A549 (cell line): ENCODE measurements around the gene GPBAR1. TPM values are rescaled to one million over a fixed set of nuclear protein-coding genes. Genes with fewer than 3 reads are reported as not detected.
A peak's percentile ranks its signal among the peaks of the same experiment; 100 is the strongest.

Source experiments
- ATAC-seq, 2 experiments: fragments of 200-7000 bp in 1 of 2; fragments of >200 bp in 1 of 2; cut with Nextera tagmentation in 1 of 2; cut with Tn5 transposase in 1 of 2; 3 replicates each; pipeline versions ENCODE4 v1.8.0 to v1.9.1; 2018 to 2020; ENCODE audit warnings: mild to moderate bottlenecking in 1 of 2, moderate library complexity in 1 of 2
- CTCF ChIA-PET: fragments of 300-600 bp; sonication (Branson Sonifier 250); formaldehyde crosslinking; extraction: SDS; loops from one replicate; lab custom pipeline; 2021; ENCODE audit warnings: antibody characterized with exemption, inconsistent platforms; lab: Yijun Ruan, JAX
- POLR2A ChIA-PET: fragments of 350-600 bp; formaldehyde crosslinking; extraction: SDS; loops from one replicate; lab custom pipeline; 2021; ENCODE audit warnings: antibody characterized with exemption, inconsistent platforms; lab: Yijun Ruan, JAX
- DNase-seq, 2 experiments: peaks; one replicate each; pipeline versions ENCODE4 v3.0.0 to v3.0.0-alpha.2; 2011 to 2016; ENCODE audit warnings: low read depth in 1 of 2, low spot score in 1 of 2
- FAIRE-seq: peaks from 2 replicates; lab custom pipeline; 2011; peaks lifted over from hg19 to GRCh38; lab: Jason Lieb, UNC
- H3K27ac ChIP-seq, 2 experiments: fragments of >200 bp; sonication (Bioruptor Twin); formaldehyde crosslinking; 3 replicates each; pipeline ENCODE4 v1.5.1; 2016 to 2017
- H3K4me1 ChIP-seq: fragments of >200 bp; sonication (Bioruptor Twin); formaldehyde crosslinking; 3 replicates; pipeline ENCODE4 v1.6.1; 2016
- H3K4me2 ChIP-seq: fragments of >200 bp; sonication (Bioruptor Twin); formaldehyde crosslinking; 3 replicates; pipeline ENCODE4 v1.6.1; 2016
- H3K4me3 ChIP-seq: fragments of >200 bp; sonication (Bioruptor Twin); formaldehyde crosslinking; 3 replicates; pipeline ENCODE4 v1.5.1; 2016
- H3K9me3 ChIP-seq: fragments of >200 bp; sonication (Bioruptor Twin); formaldehyde crosslinking; 3 replicates; pipeline ENCODE4 v1.6.1; 2016
- ATOH8 ChIP-seq: fragments of 250-450 bp; sonication (Bioruptor Pico); IDR thresholded peaks from 2 replicates; pipeline ENCODE4 v1.5.0; 2020; ENCODE audit warnings: low read depth, mild to moderate bottlenecking, moderate library complexity
- BCL3 ChIP-seq: fragments of >200 bp; sonication (Bioruptor Twin); formaldehyde crosslinking; IDR thresholded peaks from 3 replicates; pipeline ENCODE4 v1.6.1; 2016
- BHLHE40 ChIP-seq: IDR thresholded peaks from 2 replicates; pipeline ENCODE4 v1.6.1; 2012; ENCODE audit warnings: low read depth, low read length, inconsistent platforms
- EHMT2 ChIP-seq: fragments of 200-600 bp; sonication (generic); IDR thresholded peaks from 2 replicates; pipeline ENCODE4 v1.6.1; 2016; ENCODE audit warnings: antibody characterized with exemption, low read depth, mild to moderate bottlenecking, moderate library complexity
- ESRRA ChIP-seq: fragments of 150-350 bp; IDR thresholded peaks from 2 replicates; pipeline ENCODE4 v1.6.1; 2014; ENCODE audit warnings: mild to moderate bottlenecking, low read length, borderline replicate concordance
- FOSB ChIP-seq: fragments of 250-450 bp; sonication (Bioruptor Pico); IDR thresholded peaks from 2 replicates; pipeline ENCODE4 v1.5.0; 2020; ENCODE audit warnings: mild to moderate bottlenecking, moderate library complexity
- FOXS1 ChIP-seq: fragments of 250-450 bp; sonication (Bioruptor Pico); IDR thresholded peaks from 2 replicates; pipeline ENCODE4 v1.5.0; 2020; ENCODE audit warnings: mild to moderate bottlenecking, moderate library complexity
- HDAC2 ChIP-seq: fragments of 200-600 bp; sonication (generic); IDR thresholded peaks from 2 replicates; pipeline ENCODE4 v1.6.1; 2016
- HES2 ChIP-seq: fragments of >200 bp; sonication (Bioruptor Twin); formaldehyde crosslinking; IDR thresholded peaks from 2 replicates; pipeline ENCODE4 v1.6.1; 2016
- HMGXB4 ChIP-seq: fragments of 250-450 bp; sonication (Bioruptor Pico); IDR thresholded peaks from 2 replicates; pipeline ENCODE4 v1.5.0; 2021; ENCODE audit warnings: mild to moderate bottlenecking, moderate library complexity, borderline replicate concordance
- HOXA7 ChIP-seq: fragments of 250-450 bp; sonication (Bioruptor Pico); IDR thresholded peaks from 2 replicates; pipeline ENCODE4 v1.5.0; 2020; ENCODE audit warnings: mild to moderate bottlenecking, moderate library complexity
- HOXB5 ChIP-seq: fragments of 250-450 bp; sonication (Bioruptor Pico); IDR thresholded peaks from 2 replicates; pipeline ENCODE4 v1.5.0; 2020; ENCODE audit warnings: mild to moderate bottlenecking, moderate library complexity
- JUNB ChIP-seq: fragments of >200 bp; sonication (Bioruptor Twin); formaldehyde crosslinking; IDR thresholded peaks from 2 replicates; pipeline ENCODE4 v1.6.1; 2016
- MAFK ChIP-seq: fragments of 450-650 bp; IDR thresholded peaks from 2 replicates; pipeline ENCODE4 v1.6.1; 2014; ENCODE audit not compliant: partially characterized antibody
- MAZ ChIP-seq: fragments of 150-350 bp; IDR thresholded peaks from 2 replicates; pipeline ENCODE4 v1.6.1; 2014; ENCODE audit warnings: antibody characterized with exemption, low read depth, low read length, borderline replicate concordance
- MYC ChIP-seq: IDR thresholded peaks from 2 replicates; pipeline ENCODE4 v1.6.1; 2012; ENCODE audit warnings: mild to moderate bottlenecking, inconsistent platforms, low read length, improper control_type of control experiment, borderline replicate concordance
- PBX3 ChIP-seq: IDR thresholded peaks from 2 replicates; pipeline ENCODE4 v1.6.1; 2012
- RAD21 ChIP-seq, 2 experiments: fragments of >200 bp in 1 of 2; sonication (Bioruptor Twin) in 1 of 2; formaldehyde crosslinking in 1 of 2; IDR thresholded peaks in 1 of 2; conservative IDR thresholded peaks in 1 of 2; 2 replicates in 1 of 2; 3 replicates in 1 of 2; pipeline ENCODE4 v1.6.1; 2012 to 2018; ENCODE audit warnings: inconsistent platforms in 1 of 2
- RARB ChIP-seq: fragments of 250-450 bp; sonication (Bioruptor Pico); IDR thresholded peaks from 2 replicates; pipeline ENCODE4 v1.8.0; 2021; ENCODE audit warnings: mild to moderate bottlenecking, moderate library complexity
- REST ChIP-seq: fragments of 200-600 bp; sonication (generic); IDR thresholded peaks from 2 replicates; pipeline ENCODE4 v1.6.1; 2016; ENCODE audit warnings: antibody characterized with exemption, mild to moderate bottlenecking, moderate library complexity
- RNF2 ChIP-seq: fragments of 200-600 bp; sonication (generic); IDR thresholded peaks from 2 replicates; pipeline ENCODE4 v1.6.1; 2016; ENCODE audit warnings: low read depth, mild to moderate bottlenecking, antibody characterized with exemption, moderate library complexity, borderline replicate concordance
- TFCP2L1 ChIP-seq: fragments of 250-450 bp; sonication (Bioruptor Pico); IDR thresholded peaks from 2 replicates; pipeline ENCODE4 v1.5.0; 2021; ENCODE audit warnings: mild to moderate bottlenecking
- ZC3H11A ChIP-seq: fragments of 450-650 bp; IDR thresholded peaks from 2 replicates; pipeline ENCODE4 v1.6.1; 2014; ENCODE audit warnings: antibody characterized with exemption, mild to moderate bottlenecking
- ZSCAN20 ChIP-seq: fragments of 250-450 bp; sonication (Bioruptor Pico); IDR thresholded peaks from 2 replicates; pipeline ENCODE4 v1.8.0; 2022; ENCODE audit warnings: mild to moderate bottlenecking, moderate library complexity
- WGBS: methylation state at CpG from one replicate; pipeline ENCODE4 v1.1.6; 2017; ENCODE audit errors: missing lambda C conversion rate; 5-methylcytosine and 5-hydroxymethylcytosine counted together
- polyA plus RNA-seq, 4 experiments: library from polyadenylated mRNA; depleted of rRNA in 3 of 4; stranded (reverse); fragments of >200 nt; fragmentation: RNase III in 1 of 4; extraction: RNeasy Plus Mini Kit Qiagen cat#74134 plus additional on column Dnase treatment in 1 of 4; gene quantifications; 2 replicates in 3 of 4; 3 replicates in 1 of 4; pipeline ENCODE4 v1.2.3, GENCODE V29; 2011 to 2017

GPBAR1 gene
- polyA plus RNA-seq, 2 of the 4 experiments (the other 2 are of a cell fraction), result 0.06 to 0.12 TPM

- ChIA-PET CTCF (interaction anchor here (0.6 to 4.2 kb wide), 7 partner anchors 10 to 106 kb away, joined by 3 to 40 read pairs (median 14); partner anchors contain the start of genes AAMP, CATIP and PNKD), POLR2A (interaction anchor here (0.6 kb wide), 1 partner anchor 352 kb away, joined by 8 read pairs; no protein-coding TSS in a partner anchor)
- FAIRE-seq, result no peak
- ATAC-seq, result no peak
- H3K4me2 ChIP-seq, result peak overlapping the region; percentile 98
- DNase-seq, result no peak
- peak overlapping the region in 1 of 2 experiments; percentile 42; a peak in 3 of 6 replicates for H3K27ac ChIP-seq
- 62% methylated on average over 6 of the region's 6 CpGs for WGBS
- H3K4me1 ChIP-seq, result peaks cover 58% of the 10 kb centered on the region
- no peak overlapping the region for H3K4me3 ChIP-seq
- no peaks in the 10 kb centered on the region for H3K9me3 ChIP-seq
- TF ChIP-seq BHLHE40 (no peak), ZC3H11A (no peak), JUNB (no peak), HOXA7 (no peak), RAD21 (conservative IDR thresholded peaks at IDR 0.05 in 1 of 2, IDR thresholded peaks at IDR 0.05 in 1 of 2) (no peak), MAZ (no peak), FOSB (CRISPR knock-in tag) (no peak), BCL3 (no peak), HDAC2 (no peak), HES2 (no peak), REST (no peak), MYC (no peak), HOXB5 (CRISPR knock-in tag) (no peak), RARB (CRISPR knock-in tag) (no peak), FOXS1 (no peak), MAFK (no peak), ATOH8 (CRISPR knock-in tag) (no peak), TFCP2L1 (no peak)
Observed at GRCh38 chr2:218289639-218290315, 29.0 kb downstream of the GPBAR1 start.

- ATAC-seq (no peak), FAIRE-seq (no peak), DNase-seq (no peak)
- Histone ChIP-seq H3K27ac (peak overlapping the region in 1 of 2 experiments; percentile 92; a peak in 4 of 6 replicates), H3K9me3 (no peaks in the 10 kb centered on the region), H3K4me2 (peak overlapping the region; percentile 98), H3K4me1 (peaks cover 55% of the 10 kb centered on the region), H3K4me3 (peak overlapping the region; percentile 91; the same call in 2 of the 3 replicates)
- WGBS, result 89% methylated on average over 12 of the region's 12 CpGs
- POLR2A ChIA-PET, result no interaction called here
- CTCF ChIA-PET, result interaction anchor here (0.9 to 4.2 kb wide), 10 partner anchors 9 to 381 kb away, joined by 3 to 40 read pairs (median 13); partner anchors contain the start of genes AAMP, CATIP, PNKD and RNF25
- TF ChIP-seq MYC (no peak), PBX3 (no peak), HOXB5 (CRISPR knock-in tag) (no peak), HMGXB4 (CRISPR knock-in tag) (no peak), RNF2 (no peak), EHMT2 (no peak), ZSCAN20 (no peak), ESRRA (no peak), FOSB (CRISPR knock-in tag) (no peak)
Observed at GRCh38 chr2:218290316-218291261, 29.8 kb downstream of the GPBAR1 start.
